ENCODE measurements around the gene CMTM3. TPM values are rescaled to one million over a fixed set of nuclear protein-coding genes. Genes with fewer than 3 reads are reported as not detected.

The CMTM3 gene
- total and polyA plus RNA-seq, 2 experiments from 2014 or later, result 16.4 to 16.6 TPM

DNA sequence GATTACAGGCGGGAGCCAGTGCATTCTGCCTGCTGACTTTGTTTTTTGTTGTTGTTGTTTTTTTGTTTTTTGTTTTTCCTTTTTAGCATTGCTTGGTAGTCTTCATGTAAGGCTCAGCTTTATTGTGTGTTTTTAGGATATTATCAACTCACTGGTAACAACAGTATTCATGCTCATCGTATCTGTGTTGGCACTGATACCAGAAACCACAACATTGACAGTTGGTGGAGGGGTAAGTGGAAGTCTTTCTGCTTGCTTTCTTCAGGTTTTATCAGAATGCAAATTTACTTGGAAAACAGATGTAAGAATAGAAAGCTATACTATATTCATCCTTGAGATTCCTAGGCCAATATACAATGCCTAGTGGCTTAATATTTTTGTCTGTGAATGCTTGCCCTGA lies 41.5 kb upstream of the CMTM3 start:
- H3K9me2 ChIP-seq (ENCODE audit: insufficient read depth), result no peaks in the 10 kb centered on the region
- DNase-seq (ENCODE audit: low spot score) (no peak), ATAC-seq (no peak)
- H2AFZ ChIP-seq, result no peak overlapping the region
- no peaks in the 10 kb centered on the region for H3K4me1 Mint-ChIP-seq
- TF ChIP-seq EZH2 (IDR thresholded peaks at IDR 0.05; ENCODE audit: low read depth, unreplicated experiment), result no peak
- TF ChIP-seq, protein P1, sequence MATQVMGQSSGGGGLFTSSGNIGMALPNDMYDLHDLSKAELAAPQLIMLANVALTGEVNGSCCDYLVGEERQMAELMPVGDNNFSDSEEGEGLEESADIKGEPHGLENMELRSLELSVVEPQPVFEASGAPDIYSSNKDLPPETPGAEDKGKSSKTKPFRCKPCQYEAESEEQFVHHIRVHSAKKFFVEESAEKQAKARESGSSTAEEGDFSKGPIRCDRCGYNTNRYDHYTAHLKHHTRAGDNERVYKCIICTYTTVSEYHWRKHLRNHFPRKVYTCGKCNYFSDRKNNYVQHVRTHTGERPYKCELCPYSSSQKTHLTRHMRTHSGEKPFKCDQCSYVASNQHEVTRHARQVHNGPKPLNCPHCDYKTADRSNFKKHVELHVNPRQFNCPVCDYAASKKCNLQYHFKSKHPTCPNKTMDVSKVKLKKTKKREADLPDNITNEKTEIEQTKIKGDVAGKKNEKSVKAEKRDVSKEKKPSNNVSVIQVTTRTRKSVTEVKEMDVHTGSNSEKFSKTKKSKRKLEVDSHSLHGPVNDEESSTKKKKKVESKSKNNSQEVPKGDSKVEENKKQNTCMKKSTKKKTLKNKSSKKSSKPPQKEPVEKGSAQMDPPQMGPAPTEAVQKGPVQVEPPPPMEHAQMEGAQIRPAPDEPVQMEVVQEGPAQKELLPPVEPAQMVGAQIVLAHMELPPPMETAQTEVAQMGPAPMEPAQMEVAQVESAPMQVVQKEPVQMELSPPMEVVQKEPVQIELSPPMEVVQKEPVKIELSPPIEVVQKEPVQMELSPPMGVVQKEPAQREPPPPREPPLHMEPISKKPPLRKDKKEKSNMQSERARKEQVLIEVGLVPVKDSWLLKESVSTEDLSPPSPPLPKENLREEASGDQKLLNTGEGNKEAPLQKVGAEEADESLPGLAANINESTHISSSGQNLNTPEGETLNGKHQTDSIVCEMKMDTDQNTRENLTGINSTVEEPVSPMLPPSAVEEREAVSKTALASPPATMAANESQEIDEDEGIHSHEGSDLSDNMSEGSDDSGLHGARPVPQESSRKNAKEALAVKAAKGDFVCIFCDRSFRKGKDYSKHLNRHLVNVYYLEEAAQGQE (IDR thresholded peaks at IDR 0.05; ENCODE audit: unreplicated experiment), result no peak
- TF ChIP-seq ZNF331 (CRISPR knock-in tag; IDR thresholded peaks at IDR 0.05; ENCODE audit: low read depth), result no peak
- no peak for TF ChIP-seq CTCF (conservative IDR thresholded peaks at IDR 0.05; ENCODE audit: low read depth in 2 of 2)
- no peak for TF ChIP-seq NANOG (IDR thresholded peaks at IDR 0.05; ENCODE audit: borderline replicate concordance)
- TF ChIP-seq JUNB (IDR thresholded peaks at IDR 0.05; ENCODE audit: unreplicated experiment), result no peak
- TF ChIP-seq POLR2AphosphoS5 (IDR thresholded peaks at IDR 0.05; ENCODE audit: low read depth), result no peak
- TF ChIP-seq, protein P2, sequence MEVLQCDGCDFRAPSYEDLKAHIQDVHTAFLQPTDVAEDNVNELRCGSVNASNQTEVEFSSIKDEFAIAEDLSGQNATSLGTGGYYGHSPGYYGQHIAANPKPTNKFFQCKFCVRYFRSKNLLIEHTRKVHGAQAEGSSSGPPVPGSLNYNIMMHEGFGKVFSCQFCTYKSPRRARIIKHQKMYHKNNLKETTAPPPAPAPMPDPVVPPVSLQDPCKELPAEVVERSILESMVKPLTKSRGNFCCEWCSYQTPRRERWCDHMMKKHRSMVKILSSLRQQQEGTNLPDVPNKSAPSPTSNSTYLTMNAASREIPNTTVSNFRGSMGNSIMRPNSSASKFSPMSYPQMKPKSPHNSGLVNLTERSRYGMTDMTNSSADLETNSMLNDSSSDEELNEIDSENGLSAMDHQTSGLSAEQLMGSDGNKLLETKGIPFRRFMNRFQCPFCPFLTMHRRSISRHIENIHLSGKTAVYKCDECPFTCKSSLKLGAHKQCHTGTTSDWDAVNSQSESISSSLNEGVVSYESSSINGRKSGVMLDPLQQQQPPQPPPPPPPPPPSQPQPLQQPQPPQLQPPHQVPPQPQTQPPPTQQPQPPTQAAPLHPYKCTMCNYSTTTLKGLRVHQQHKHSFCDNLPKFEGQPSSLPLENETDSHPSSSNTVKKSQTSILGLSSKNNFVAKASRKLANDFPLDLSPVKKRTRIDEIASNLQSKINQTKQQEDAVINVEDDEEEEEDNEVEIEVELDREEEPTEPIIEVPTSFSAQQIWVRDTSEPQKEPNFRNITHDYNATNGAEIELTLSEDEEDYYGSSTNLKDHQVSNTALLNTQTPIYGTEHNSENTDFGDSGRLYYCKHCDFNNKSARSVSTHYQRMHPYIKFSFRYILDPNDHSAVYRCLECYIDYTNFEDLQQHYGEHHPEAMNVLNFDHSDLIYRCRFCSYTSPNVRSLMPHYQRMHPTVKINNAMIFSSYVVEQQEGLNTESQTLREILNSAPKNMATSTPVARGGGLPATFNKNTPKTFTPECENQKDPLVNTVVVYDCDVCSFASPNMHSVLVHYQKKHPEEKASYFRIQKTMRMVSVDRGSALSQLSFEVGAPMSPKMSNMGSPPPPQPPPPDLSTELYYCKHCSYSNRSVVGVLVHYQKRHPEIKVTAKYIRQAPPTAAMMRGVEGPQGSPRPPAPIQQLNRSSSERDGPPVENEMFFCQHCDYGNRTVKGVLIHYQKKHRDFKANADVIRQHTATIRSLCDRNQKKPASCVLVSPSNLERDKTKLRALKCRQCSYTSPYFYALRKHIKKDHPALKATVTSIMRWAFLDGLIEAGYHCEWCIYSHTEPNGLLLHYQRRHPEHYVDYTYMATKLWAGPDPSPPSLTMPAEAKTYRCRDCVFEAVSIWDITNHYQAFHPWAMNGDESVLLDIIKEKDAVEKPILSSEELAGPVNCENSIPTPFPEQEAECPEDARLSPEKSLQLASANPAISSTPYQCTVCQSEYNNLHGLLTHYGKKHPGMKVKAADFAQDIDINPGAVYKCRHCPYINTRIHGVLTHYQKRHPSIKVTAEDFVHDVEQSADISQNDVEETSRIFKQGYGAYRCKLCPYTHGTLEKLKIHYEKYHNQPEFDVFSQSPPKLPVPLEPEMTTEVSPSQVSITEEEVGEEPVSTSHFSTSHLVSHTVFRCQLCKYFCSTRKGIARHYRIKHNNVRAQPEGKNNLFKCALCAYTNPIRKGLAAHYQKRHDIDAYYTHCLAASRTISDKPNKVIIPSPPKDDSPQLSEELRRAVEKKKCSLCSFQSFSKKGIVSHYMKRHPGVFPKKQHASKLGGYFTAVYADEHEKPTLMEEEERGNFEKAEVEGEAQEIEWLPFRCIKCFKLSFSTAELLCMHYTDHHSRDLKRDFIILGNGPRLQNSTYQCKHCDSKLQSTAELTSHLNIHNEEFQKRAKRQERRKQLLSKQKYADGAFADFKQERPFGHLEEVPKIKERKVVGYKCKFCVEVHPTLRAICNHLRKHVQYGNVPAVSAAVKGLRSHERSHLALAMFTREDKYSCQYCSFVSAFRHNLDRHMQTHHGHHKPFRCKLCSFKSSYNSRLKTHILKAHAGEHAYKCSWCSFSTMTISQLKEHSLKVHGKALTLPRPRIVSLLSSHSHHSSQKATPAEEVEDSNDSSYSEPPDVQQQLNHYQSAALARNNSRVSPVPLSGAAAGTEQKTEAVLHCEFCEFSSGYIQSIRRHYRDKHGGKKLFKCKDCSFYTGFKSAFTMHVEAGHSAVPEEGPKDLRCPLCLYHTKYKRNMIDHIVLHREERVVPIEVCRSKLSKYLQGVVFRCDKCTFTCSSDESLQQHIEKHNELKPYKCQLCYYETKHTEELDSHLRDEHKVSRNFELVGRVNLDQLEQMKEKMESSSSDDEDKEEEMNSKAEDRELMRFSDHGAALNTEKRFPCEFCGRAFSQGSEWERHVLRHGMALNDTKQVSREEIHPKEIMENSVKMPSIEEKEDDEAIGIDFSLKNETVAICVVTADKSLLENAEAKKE (CRISPR knock-in tag; IDR thresholded peaks at IDR 0.05), result no peak
- TF ChIP-seq, protein P3, sequence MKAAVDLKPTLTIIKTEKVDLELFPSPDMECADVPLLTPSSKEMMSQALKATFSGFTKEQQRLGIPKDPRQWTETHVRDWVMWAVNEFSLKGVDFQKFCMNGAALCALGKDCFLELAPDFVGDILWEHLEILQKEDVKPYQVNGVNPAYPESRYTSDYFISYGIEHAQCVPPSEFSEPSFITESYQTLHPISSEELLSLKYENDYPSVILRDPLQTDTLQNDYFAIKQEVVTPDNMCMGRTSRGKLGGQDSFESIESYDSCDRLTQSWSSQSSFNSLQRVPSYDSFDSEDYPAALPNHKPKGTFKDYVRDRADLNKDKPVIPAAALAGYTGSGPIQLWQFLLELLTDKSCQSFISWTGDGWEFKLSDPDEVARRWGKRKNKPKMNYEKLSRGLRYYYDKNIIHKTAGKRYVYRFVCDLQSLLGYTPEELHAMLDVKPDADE (IDR thresholded peaks at IDR 0.05), result no peak
- no peak for TF ChIP-seq EZH2phosphoT487 (IDR thresholded peaks at IDR 0.05; ENCODE audit: unreplicated experiment)
- TF ChIP-seq STAT1 (IDR thresholded peaks at IDR 0.05; ENCODE audit: unreplicated experiment), result no peak
- no peak for TF ChIP-seq CREB1 (CRISPR knock-in tag; IDR thresholded peaks at IDR 0.05; ENCODE audit: low read depth)
- TF ChIP-seq ZNF114 (CRISPR knock-in tag; IDR thresholded peaks at IDR 0.05), result no peak
- H3K79me2 ChIP-seq (replicated peaks; ENCODE audit: insufficient read depth), result no peaks in the 10 kb centered on the region
- no peaks in the 10 kb centered on the region for H3K4me1 ChIP-seq (ENCODE audit: insufficient read depth)
- H3F3A ChIP-seq (replicated peaks; ENCODE audit: low read depth), result no peaks in the 10 kb centered on the region
- H3K4me3 ChIP-seq, result no peak overlapping the region
- H3K27ac Mint-ChIP-seq, result no peak overlapping the region
- no peaks in the 10 kb centered on the region for H3K9me3 Mint-ChIP-seq
- H3K27me3 Mint-ChIP-seq (ENCODE audit: insufficient read depth, low read depth, poor library complexity), result no peaks in the 10 kb centered on the region
- no peak overlapping the region for H3K27ac ChIP-seq (ENCODE audit: low read depth)
- H3K27me3 ChIP-seq (ENCODE audit: insufficient read depth), result no peaks in the 10 kb centered on the region
- no peaks in the 10 kb centered on the region for H3K36me3 ChIP-seq (ENCODE audit: insufficient read depth)
- H3K4me2 ChIP-seq, result no peak overlapping the region
- H3K36me3 Mint-ChIP-seq (ENCODE audit: low read depth), result peaks cover 4% of the 10 kb centered on the region; the same call in 2 of the 3 replicates
- H3K4me3 Mint-ChIP-seq, result no peak overlapping the region
- H4K20me1 ChIP-seq (replicated peaks; ENCODE audit: insufficient read depth), result peaks cover 10% of the 10 kb centered on the region; the same call in 1 of the 2 replicates

Data from GM23338 (cell line).